Body of pancreas (tissue), 4 donors: ENCODE results near the gene PHACTR3.

Experiments used
- CTCF ChIP-seq, 7 experiments: fragments of 450-650 bp in 4 of 7; fragments of 200-600 bp in 3 of 7; sonication (generic) in 3 of 7; IDR thresholded peaks; one replicate each; pipeline ENCODE4 v1.5.1; 2016 to 2019; ENCODE audit warnings: antibody characterized with exemption in 7 of 7
- POLR2A ChIP-seq, 3 donors: fragments of 450-650 bp; IDR thresholded peaks; one replicate each; pipeline ENCODE4 v1.6.1; 2016; ENCODE audit warnings: antibody characterized with exemption in 3 of 3, mild to moderate bottlenecking in 2 of 3

DNA sequence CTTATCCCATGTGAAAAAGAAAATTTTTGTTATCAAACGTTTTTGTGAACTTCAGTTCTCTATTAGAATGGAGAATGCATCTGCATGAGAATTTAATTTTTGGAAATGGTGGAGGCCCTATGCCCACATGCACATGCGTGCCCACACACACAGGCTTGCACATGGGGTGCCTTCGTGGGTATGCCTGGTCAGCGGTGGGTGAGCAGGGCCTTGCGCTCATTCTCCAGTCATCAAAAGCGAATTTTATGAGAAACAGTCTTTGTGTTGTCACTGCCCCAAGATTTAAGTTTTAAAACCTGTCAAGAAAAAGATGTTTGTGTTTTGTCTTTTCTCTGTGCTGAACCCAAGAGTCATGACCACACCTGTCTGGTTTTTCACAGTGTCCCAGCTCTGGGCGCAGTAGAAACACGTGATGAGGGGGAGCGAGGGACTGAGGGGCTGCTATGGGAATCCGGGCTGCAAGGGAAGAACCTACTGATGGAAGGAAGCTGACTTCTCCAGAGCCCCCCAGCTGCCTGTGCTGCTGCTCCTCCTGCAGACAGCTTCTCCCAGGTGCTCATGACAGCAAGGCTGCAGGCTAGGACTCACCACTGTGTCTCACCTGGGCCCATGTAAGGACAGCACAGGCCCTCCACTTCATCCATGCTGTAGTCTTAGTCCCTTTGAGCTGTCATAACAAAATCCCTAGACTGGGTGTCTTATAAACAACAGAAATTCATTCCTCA is 175.5 kb downstream of the PHACTR3 start:
- TF ChIP-seq CTCF (IDR thresholded peaks at IDR 0.05) (no peak), POLR2A (IDR thresholded peaks at IDR 0.05) (no peak)
